SW 1271 (cell line): ENCODE measurements around the gene TICAM1.
"Not testable (repeated sequence)": the region's sequence is repeated elsewhere in the genome, so short reads cannot be mapped to it uniquely, and the experiment has no call there.

Experiments
- DNase-seq, 2 experiments: peaks; one replicate each; lab custom pipeline; 2025; lab: John Stamatoyannopoulos, UW

The TICAM1 gene

DNA sequence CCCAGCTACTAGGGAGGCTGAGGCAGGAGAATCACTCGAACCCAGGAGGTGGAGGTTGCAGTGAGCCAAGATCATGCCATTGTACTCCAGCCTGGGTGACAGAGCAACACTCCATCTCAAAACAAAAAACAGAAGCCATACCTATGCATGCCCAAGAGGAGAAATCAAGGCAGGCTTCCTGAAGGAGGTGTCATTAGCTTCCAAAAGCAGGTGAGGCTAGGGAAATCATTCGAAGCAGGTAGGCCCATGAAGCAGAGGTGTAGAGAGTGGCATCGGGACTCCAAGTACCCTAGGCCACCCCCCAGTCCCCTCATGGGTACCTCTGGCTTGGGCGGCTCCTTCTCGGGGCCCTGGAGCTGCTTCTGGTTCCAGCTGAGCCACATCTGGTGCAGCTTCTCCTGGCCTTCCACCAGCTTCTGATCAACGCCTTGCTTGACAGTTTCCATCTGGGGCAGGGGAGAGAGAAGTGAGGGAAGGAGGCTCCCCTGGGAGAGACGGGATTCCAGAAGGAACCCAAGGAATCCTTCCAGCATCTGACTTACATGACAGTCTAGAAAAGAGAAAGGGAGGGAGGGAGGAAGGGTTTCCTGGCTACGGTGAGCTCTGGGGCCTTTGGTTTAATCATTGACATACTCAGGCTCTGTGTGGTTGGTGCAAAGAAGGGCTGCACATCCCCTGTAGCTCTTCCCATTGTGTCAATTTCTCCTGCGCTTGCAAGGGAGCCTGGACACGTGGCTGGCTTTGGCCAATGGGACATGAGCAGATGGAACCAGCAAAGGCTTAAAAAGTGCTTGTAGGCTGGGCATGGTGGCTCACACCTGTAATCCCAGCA lies 13.1 kb upstream of the TICAM1 start:
- DNase-seq = no peak

DNA sequence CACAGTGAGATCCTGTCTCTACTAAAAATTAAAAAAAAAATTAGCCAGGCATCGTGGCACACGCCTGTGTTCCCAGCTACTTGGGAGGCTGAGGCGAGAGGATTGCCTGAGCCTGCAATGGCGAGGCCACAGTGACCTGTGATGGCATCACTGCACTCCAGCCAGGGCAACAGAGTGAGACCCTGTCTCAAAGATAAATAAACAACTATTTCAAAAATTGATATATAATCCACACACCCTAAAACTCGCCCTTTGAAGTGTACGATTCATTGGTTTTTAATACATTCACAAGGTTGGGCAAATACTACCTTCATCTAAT lies 12.1 kb upstream of the TICAM1 start:
- DNase-seq = no peak

GRCh38 chr19:4839192-4839591 lies 7.7 kb upstream of the TICAM1 start:
- no peak for DNase-seq

- DNase-seq = no peak
Measured at GRCh38 chr19:4832776-4833175, 1.3 kb upstream of the TICAM1 start.

- DNase-seq = not testable (repeated sequence)
Measured at GRCh38 chr19:4831979-4832340, 448 bp upstream of the TICAM1 start.

DNA sequence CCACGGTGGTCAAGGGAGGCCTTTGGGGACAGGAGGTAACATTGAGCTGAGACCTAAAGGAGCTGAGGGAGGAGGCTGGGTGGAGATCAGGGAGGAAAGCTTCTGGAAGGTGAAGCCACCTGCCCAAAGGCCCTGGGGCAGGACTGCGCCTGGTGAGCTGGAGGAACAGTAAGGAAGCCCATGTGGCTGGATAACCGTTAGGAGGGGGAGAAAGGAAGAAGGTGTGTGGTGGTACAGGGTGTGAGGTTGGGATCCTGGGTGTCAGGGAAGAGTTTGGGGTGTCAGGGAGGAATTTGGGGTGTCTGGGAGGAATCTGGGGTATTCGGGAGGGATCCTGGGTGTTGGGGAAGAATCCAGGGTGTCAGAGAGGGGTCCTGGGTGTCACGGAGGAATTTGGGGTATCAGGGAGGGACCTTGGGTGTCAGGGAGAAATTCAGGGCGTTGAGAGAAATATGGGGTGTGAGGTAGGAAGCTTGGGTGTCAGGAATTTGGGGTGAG lies 695 bp downstream of the TICAM1 start:
- DNase-seq = no peak

DNA sequence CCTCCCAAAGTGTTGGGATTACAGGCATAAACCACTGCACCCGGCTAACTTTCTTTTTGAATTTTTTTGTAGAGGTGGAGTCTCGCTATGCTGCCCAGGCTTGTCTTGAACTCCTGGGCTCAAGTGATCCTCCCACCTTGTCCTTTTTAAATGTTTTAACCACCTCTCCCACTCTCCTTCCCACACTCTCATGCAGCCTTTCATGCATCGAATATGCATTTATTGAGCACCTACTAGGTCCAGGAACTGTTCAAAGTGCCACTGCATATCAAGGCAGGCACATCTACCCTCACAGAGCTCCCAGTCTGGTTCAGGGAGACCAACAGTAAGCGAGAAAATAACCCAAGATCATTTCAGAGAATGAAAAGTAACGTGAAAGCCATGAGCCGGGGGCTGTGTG lies 1.2 kb downstream of the TICAM1 start:
- no peak for DNase-seq

DNA sequence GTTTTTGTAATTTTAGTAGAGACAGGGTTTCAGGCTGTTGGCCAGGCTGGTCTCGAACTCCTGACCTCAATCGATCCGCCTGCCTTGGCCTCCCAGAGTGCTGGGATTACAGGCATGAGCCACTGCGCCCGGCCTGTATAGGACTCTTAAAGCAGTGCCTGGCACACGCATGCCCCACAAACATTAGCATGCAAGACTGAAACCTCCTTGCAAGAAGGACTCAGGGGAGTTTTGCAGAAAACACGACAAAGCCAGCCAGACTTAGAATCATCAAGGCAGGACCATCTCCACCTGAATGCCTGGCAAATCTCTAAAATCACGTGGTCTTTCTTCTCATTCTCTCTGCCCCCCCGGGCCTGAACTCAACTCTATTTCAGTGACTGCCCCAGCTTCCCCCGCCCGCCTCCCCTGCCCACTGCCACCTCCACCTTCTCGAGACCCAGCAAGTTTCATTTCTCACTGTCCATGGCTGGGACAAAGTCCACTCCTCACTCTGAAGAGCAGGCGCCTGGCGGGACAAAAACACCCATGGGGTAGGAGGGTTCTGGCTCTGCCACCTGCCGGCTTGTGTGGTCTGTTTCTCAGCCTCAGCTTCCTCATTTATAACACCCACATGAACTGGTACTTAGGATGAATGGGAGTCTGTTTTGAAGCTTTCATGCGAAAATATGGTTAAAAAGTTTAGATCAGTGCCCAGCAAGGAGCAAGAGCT lies 2.4 kb downstream of the TICAM1 start:
- DNase-seq = no peak

- DNase-seq = no peak
Measured at GRCh38 chr19:4823577-4823976, 7.9 kb downstream of the TICAM1 start.

GRCh38 chr19:4822354-4822753 lies 9.2 kb downstream of the TICAM1 start:
- not testable (repeated sequence) for DNase-seq

DNA sequence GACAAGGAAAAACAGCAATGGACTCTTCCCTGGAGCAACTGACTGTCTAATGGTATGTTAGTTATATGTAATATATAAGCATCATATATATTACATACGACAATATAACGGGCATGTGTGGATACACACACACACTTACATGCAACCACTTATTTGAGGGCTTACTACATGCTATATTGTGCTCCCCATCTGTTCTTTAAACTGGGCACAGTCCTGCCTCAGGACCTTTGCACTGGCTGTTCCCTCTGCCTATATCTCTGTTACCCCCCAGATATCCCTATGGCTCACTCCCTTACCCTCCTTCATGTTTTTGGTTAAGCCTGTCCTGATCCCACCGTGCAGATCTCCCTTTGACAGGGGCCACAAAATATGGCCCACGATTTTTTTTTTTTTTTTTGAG lies 10.2 kb downstream of the TICAM1 start:
- DNase-seq = no peak

- no peak for DNase-seq
Measured at GRCh38 chr19:4817467-4818277, 13.8 kb downstream of the TICAM1 start.

DNA sequence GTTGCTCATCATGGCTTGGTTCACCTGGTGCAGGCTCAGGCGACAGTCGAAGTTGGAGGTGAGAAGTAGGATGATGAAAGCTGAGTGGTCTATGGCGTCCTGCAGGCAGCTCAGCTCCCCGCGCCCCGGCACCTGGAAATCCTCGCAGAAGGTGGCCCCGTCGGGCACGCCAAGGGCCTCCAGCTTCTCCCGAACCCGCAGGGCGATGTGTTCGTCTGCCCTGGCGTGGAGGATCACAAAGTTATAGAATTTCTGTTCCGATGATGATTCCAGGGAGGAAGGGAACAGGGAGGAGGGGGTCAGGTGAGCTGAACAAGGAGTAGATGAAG lies 14.6 kb downstream of the TICAM1 start:
- no peak for DNase-seq

DNA sequence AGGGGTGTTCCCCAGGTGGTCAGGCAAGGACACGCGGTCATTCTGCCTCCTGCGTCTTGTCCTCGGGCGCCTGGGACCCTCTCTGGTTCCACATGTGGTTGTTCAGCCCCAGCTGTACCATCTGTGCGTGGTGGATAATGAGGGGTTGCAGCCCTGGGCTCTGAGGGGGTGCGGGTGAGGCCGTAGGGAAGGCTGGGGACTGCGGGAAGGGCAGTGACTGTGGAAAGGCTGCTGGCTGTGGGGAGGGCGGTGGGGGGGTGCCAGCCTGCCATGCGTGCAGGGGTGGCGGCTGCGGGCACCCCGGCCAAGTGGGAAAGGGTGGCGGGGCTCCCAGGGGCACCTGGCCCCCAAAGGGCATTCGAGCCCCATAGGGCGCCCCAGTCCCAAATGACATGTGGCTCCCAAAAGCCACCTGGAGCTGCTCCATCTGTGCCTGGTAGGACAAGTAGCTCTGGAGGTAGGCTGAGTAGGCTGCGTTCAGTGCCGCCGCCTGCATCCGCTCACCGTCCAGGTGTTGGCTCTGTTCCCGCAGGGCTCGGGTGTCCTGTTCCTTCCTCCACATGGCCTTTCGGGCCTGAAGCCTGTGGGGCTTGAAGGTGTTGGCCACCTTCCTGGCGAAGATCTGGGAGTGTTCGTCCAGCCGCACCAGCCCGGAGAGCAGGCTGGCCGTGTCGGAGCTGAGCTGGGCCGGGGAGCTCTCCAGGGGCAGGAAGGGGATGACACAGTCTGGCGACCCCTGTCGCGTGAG lies 15.1 kb downstream of the TICAM1 start:
- no peak for DNase-seq

DNA sequence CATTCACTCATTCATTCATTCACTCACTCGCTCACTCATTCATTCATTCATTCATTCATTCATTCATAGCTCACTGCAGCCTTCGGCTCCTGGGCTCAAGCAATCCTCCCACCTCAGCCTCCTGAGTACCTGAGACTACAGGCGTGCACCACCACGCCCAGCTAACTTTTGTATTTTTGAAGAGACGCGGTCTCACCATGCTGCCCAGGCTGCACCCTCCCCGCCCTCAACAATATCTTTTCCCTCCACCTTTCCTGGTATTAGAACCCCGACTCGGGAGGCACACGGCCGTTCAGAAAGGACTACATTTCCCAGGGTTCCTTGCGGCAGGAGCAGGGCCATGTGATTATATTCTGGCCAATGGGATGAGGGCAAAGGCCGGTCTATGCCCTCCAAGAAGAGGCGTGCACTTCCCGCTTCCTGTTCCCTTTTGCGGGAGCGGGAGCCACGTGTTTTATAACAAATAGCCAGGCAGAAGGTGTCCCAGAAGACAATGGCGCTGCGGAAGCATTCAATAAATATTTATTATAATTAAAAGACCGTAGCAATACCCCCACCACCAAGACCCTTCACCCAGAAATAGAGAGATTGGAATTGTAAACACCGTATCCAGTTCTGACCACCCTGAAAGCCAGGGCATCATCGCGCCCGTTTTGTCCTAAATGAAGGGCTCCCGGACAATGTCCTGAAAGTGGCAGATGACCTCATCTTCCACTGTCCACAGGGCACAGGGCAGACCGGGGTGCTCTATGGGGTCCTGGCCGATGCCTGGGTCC lies 15.9 kb downstream of the TICAM1 start:
- peak; percentile 70 to 91 for DNase-seq

DNA sequence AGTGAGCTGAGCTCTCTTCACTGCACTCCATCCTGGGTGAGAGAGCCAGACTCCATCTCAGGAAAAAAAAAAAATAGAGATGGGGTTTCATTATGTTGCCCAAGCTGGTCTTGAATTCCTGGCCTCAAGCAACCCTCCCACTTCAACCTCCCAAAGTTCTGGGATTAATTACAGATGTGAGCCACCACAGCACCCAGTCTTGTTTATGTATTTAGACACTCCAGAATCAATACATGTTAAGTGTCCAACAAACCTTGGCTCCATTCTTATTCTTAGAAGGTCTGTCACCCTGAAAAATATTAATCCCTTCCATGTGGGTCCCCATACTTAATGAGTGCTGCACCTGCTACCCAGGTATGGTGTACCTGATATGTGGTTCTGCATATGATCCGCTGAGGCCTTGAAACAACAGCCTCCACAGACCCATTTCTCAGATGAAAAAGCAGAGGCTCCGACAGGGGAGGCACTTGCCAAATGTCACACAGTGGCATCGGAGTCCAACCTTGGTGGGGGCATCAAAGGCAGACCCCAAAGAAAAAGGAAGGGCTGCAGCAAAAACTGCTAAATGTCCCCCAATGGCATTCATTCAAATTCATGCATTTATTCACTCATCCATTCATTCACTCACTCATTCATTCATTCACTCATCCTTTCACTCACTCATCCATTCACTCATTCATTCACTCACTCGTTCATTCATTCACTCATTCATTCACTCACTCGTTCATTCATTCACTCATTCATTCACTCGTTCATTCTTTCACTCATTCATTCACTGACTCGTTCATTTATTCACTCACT lies 16.7 kb downstream of the TICAM1 start:
- peak in 1 of 2 experiments; percentile 28 for DNase-seq

DNA sequence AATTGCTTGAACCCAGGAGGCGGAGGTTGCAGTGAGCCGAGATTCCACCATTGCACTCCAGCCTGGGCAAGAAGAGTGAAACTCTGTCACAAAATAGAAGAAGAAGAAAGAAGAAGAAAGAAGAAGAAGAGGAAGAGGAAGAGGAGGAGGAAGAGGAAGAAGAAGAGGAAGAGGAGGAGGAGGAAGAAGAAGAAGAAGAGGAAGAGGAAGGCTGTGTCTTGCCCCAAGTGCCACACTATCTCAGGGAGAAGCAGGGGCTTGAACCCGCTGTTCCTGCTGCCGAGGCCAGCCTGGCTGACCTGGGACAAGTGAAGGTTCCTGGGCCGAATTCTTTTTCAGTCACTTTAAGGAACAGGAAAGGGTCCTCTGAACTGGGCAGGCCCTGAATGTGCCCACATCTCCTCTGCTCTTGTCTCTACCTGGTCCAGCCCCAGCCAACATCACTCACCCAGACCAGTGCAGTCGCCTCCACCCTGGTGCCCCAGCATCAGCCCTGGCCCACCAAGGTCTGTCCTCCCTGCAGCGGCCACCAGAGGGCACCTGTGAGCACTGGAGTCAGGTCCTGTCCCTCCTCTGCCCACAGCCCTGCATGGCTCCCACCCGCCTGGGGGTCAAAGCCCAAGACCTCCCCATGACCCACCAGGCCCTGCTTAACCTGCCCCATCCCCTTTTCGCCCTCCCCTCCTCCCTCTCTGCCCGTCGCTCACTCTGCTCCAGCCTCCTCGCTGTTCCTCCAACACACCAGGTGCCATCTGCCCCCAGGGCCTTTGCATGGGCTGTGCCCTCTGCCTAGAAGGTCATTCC lies 20.0 kb downstream of the TICAM1 start:
- peak in 1 of 2 experiments; percentile 62 for DNase-seq

DNA sequence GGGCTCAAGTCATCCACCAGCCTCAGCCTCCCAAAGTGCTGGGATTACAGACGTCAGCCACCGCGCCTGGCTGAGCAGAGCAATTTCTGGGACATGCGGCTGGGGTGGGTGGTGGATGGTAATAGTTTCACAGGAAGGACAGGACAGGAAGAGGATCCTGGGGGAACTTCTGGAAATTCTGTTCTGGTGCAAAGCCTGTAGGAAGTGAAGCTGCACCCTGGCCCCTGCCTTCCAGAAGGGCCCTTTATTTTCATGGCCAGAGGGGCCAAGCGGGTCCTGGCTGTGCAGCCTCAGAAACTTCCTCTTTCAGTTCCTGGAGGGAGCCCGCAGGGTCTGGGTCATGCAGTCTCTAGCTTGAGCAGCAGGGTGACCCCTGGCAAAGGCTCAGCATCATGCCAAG lies 24.3 kb downstream of the TICAM1 start:
- no peak for DNase-seq

- no peak for DNase-seq
Measured at GRCh38 chr19:4806384-4806783, 25.1 kb downstream of the TICAM1 start.

DNA sequence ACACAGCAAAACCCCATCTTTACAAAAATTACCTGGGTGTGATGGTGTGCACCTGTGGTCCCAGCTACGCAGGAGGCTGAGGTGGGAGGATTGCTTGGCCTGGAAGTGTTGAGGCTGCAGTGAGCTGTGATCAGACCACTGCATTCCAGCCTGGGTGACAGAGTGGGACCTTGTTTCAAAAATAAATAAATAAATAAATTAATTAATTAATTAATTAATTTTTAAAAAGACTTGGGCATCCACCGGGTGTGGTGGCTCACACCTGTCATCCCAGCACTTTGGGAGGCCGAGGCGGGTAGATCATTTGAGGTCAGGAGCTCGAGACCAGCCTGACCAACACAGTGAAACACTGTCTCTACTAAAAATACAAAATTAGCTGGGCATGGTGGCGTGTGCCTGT lies 26.4 kb downstream of the TICAM1 start:
- DNase-seq = not testable (repeated sequence)
